Keratinocyte (primary cell): ENCODE measurements around the gene GPR37. TPM values are rescaled to one million over a fixed set of nuclear protein-coding genes. Genes with fewer than 3 reads are reported as not detected.

ENCODE experiments used
- DNase-seq: peaks from one replicate; pipeline ENCODE4 v3.0.0-alpha.2; 2011; ENCODE audit warnings: low read depth, missing footprints, low spot score
- FAIRE-seq: peaks from 2 replicates; lab custom pipeline; 2011; peaks lifted over from hg19 to GRCh38; lab: Jason Lieb, UNC
- H2AFZ ChIP-seq: 2 replicates; pipeline ENCODE4 v1.6.0; 2012; ENCODE audit warnings: low read length, control low read depth, inconsistent platforms; ENCODE audit not compliant: control insufficient read depth
- H3K27ac ChIP-seq: 2 replicates; pipeline ENCODE4 v1.5.1; 2011; ENCODE audit warnings: low read length; ENCODE audit not compliant: control insufficient read depth, insufficient read depth
- H3K27me3 ChIP-seq: 3 replicates; pipeline ENCODE4 v1.6.0; 2011; ENCODE audit warnings: low read length; ENCODE audit not compliant: control insufficient read depth, insufficient read depth; ENCODE audit errors: extremely low read depth
- H3K36me3 ChIP-seq, 2 experiments: 2 replicates in 1 of 2; 3 replicates in 1 of 2; pipeline ENCODE4 v1.5.1; 2011; ENCODE audit warnings: low read length in 2 of 2, mild to moderate bottlenecking in 1 of 2; ENCODE audit not compliant: control insufficient read depth in 2 of 2, insufficient read depth in 2 of 2; ENCODE audit errors: extremely low read depth in 1 of 2
- H3K4me1 ChIP-seq: 3 replicates; pipeline ENCODE4 v1.5.1; 2011; ENCODE audit warnings: low read length; ENCODE audit not compliant: control insufficient read depth, insufficient read depth; ENCODE audit errors: extremely low read depth
- H3K4me2 ChIP-seq: 3 replicates; pipeline ENCODE4 v1.6.0; 2011; ENCODE audit warnings: low read depth, low read length; ENCODE audit not compliant: control insufficient read depth, insufficient read depth; ENCODE audit errors: extremely low read depth
- H3K4me3 ChIP-seq, 3 experiments: fragments of 200-600 bp in 1 of 3; sonication (generic) in 1 of 3; 2 replicates in 2 of 3; 3 replicates in 1 of 3; pipeline ENCODE4 v1.5.1; 2011 to 2016; ENCODE audit warnings: low read length in 3 of 3, mild to moderate bottlenecking in 3 of 3, control low read depth in 2 of 3, inconsistent platforms in 1 of 3, low read depth in 1 of 3, mixed read lengths in 1 of 3, mixed run types in 1 of 3, moderate library complexity in 1 of 3; ENCODE audit not compliant: control insufficient read depth in 2 of 3, insufficient read depth in 2 of 3; ENCODE audit errors: extremely low read depth in 1 of 3
- H3K79me2 ChIP-seq: 2 replicates; pipeline ENCODE4 v1.6.0; 2012; ENCODE audit warnings: low read length; ENCODE audit not compliant: control insufficient read depth, insufficient read depth
- H3K9ac ChIP-seq: 3 replicates; pipeline ENCODE4 v1.6.0; 2011; ENCODE audit warnings: low read length; ENCODE audit not compliant: control insufficient read depth, insufficient read depth; ENCODE audit errors: extremely low read depth
- H3K9me1 ChIP-seq: 3 replicates; pipeline ENCODE4 v1.6.0; 2011; ENCODE audit warnings: low read length; ENCODE audit not compliant: control insufficient read depth, insufficient read depth; ENCODE audit errors: extremely low read depth
- H3K9me3 ChIP-seq: 2 replicates; pipeline ENCODE4 v1.5.1; 2012; ENCODE audit warnings: low read depth, low read length; ENCODE audit not compliant: control insufficient read depth
- H4K20me1 ChIP-seq: 3 replicates; pipeline ENCODE4 v1.6.0; 2011; ENCODE audit warnings: low read length; ENCODE audit not compliant: control insufficient read depth, insufficient read depth; ENCODE audit errors: extremely low read depth
- EZH2 ChIP-seq: IDR thresholded peaks from one replicate; pipeline ENCODE4 v1.6.1; 2012; ENCODE audit warnings: inconsistent platforms, mild to moderate bottlenecking, low read length, moderate library complexity
- dilution Hi-C: fragments of 300-500 bp; cut with MboI; formaldehyde crosslinking; loops from one replicate; pipeline ENCODE4 v1.7.0; 2020; ENCODE audit warnings: low sequenced_read_pairs; ENCODE audit not compliant: extremely low pct_ligation_motif_present
- polyA plus RNA-seq, 5 experiments: library from polyadenylated mRNA; depleted of rRNA in 3 of 5; stranded (reverse) in 3 of 5; stranded (forward) in 1 of 5; unstranded in 1 of 5; fragments of >200 nt; gene quantifications; 1 replicate in 1 of 5; 2 replicates in 3 of 5; 3 replicates in 1 of 5; pipeline versions ENCODE4 v1.2.1 to v1.2.3, GENCODE V29; 2011 to 2012; ENCODE audit warnings: missing spikeins in 2 of 5, low read depth in 1 of 5, low replicate concordance in 1 of 5
- TF ChIP-seq, protein P1 (sequence below), 3 experiments: IDR thresholded peaks in 1 of 3; conservative IDR thresholded peaks in 1 of 3; optimal IDR thresholded peaks in 1 of 3; 2 replicates in 2 of 3; 3 replicates in 1 of 3; pipeline versions ENCODE3 to v1.5.1; 2011; ENCODE audit warnings: low read length in 3 of 3, mild to moderate bottlenecking in 3 of 3, moderate library complexity in 2 of 3, control low read depth in 1 of 3, inconsistent platforms in 1 of 3; ENCODE audit not compliant: insufficient read depth in 2 of 3; ENCODE audit errors: extremely low read depth in 1 of 3

GPR37 gene
- polyA plus RNA-seq, 1 donor (not counting 4 experiments of a cell fraction or from before 2014, with no cell fraction given), result 0.58 TPM

DNA sequence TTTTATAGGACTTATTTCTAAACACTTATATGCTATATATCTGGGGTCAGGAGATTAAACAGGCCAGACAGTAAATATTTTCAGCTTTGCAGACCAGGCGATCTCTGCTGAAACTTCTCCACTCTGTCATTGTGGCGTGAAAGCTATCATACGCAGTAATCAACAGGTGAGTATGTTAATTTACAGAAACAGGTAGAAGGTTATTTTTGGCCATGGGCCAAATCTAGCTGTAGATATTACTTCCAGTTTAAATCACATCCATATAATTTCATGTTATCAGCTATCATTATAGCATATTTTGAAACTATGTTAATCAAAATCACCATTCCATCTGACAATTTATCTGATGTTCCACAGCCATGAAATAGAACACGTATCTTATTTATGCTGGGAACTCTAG lies 67.8 kb downstream of the GPR37 start:
- Histone ChIP-seq H3K4me1 (peaks cover 12% of the 10 kb centered on the region), H2AFZ (no peak overlapping the region), H3K79me2 (no peaks in the 10 kb centered on the region), H3K36me3 (no peaks in the 10 kb centered on the region), H3K27me3 (no peaks in the 10 kb centered on the region), H3K4me2 (no peak overlapping the region), H4K20me1 (no peaks in the 10 kb centered on the region), H3K9me1 (no peaks in the 10 kb centered on the region), H3K27ac (no peak overlapping the region), H3K9me3 (no peaks in the 10 kb centered on the region), H3K9ac (no peak overlapping the region), H3K4me3 (no peak overlapping the region)
- TF ChIP-seq, protein P1, sequence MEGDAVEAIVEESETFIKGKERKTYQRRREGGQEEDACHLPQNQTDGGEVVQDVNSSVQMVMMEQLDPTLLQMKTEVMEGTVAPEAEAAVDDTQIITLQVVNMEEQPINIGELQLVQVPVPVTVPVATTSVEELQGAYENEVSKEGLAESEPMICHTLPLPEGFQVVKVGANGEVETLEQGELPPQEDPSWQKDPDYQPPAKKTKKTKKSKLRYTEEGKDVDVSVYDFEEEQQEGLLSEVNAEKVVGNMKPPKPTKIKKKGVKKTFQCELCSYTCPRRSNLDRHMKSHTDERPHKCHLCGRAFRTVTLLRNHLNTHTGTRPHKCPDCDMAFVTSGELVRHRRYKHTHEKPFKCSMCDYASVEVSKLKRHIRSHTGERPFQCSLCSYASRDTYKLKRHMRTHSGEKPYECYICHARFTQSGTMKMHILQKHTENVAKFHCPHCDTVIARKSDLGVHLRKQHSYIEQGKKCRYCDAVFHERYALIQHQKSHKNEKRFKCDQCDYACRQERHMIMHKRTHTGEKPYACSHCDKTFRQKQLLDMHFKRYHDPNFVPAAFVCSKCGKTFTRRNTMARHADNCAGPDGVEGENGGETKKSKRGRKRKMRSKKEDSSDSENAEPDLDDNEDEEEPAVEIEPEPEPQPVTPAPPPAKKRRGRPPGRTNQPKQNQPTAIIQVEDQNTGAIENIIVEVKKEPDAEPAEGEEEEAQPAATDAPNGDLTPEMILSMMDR (optimal IDR thresholded peaks at IDR 0.05 in 1 of 3, IDR thresholded peaks at IDR 0.05 in 1 of 3, conservative IDR thresholded peaks at IDR 0.05 in 1 of 3; ENCODE audit: extremely low read depth in 1 of 3, insufficient read depth in 2 of 3, low read length in 3 of 3), result no peak
- no peak for TF ChIP-seq EZH2
- FAIRE-seq (no peak), DNase-seq (no peak)
- dilution Hi-C loops, result no loop called here

Other genes with a start within 250 kb of the GPR37 start
- gene POT1, start 164.0 kb upstream of the GPR37 start, polyA plus RNA-seq, result 12.9 to 36.6 TPM (median 23.8 TPM) in 3 replicates